ENCODE results near the gene C1orf21.

C1orf21 gene

GRCh38 chr1:184626076-184627006 is 239.5 kb downstream of the C1orf21 start:
- DNase-seq (ENCODE audit: low read depth in 2 of 2), result no peak

DNA sequence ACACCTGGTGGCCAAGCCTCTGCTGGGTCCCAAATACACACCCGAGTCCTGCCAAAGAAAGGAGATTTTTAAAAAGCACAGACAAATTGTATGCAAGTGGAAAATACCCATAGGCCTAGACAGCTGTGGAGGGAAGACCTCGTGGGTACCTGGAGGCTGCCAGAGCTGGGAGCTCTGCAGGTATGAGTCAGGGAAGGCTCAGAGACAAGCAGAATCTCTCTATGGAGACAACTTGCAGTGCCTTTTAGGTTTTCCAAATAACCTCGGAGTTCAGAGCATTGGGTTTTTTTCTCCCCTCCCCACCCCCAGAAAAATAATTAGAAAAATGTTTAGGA is 240.1 kb downstream of the C1orf21 start:
- DNase-seq (ENCODE audit: low read depth in 2 of 2), result no peak

GRCh38 chr1:184629266-184629665 is 242.4 kb downstream of the C1orf21 start:
- DNase-seq (ENCODE audit: low read depth in 2 of 2), result no peak

DNA sequence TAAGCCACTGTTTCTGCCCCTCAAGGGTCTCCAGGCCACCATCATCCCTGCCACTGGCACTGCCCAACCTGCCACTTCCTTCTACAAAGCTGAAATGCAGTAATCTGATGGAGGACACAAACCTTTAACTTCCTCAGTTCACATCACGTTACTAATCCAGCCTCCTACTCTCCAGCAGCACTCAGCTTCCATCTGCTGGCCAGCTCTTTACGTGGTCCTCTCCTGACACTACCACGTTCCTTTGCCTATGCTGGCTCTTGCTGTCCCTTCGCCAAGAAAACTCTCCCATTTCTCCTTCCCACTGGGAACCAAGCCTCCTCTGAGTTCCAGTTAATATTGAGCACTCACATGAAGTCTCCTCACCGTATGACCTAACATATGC is 243.8 kb downstream of the C1orf21 start:
- no peak for DNase-seq (ENCODE audit: low read depth in 2 of 2)

GRCh38 chr1:184632415-184633175 is 245.8 kb downstream of the C1orf21 start:
- DNase-seq (ENCODE audit: low read depth in 2 of 2), result no peak

DNA sequence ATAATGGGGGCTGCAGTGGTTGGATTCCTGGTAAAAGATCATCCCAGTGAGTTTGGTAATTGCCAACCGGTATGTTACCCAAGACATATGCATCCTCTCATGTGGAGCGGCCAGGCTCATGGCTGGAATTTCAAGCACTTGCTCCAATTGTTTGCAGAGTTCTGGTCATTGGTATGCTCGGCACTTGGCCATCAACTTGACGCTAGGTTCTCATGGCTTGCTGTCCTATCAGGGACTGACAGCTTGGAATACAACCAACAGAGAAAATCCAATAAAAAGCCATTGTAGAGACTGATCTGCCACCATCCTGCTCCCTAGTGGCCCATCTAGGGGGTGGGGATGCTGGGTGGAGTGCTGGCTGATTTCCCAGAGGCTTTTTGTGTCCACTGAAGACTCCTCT is 247.0 kb downstream of the C1orf21 start:
- DNase-seq (ENCODE audit: low read depth in 2 of 2), result no peak

DNA sequence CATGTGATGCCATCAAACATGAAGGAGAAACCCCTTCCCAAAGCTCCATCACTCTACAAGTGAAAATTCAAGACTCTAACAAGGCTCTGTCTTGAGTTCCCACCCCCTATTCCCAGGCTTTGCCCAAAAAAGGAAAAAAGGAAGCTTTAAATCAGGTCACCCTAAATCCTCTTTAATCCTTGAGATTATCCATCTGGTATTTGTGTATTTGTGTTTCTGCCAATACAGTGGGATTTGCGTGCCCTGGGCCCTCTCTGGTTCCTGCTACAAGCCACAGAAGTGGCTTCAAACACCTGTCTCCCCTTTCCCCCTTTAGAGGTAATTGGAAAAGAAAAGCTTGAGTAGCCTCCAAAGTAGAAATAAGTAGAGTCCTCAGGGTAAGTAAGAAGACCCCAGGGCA is 247.5 kb downstream of the C1orf21 start:
- no peak for DNase-seq (ENCODE audit: low read depth in 2 of 2)

DNA sequence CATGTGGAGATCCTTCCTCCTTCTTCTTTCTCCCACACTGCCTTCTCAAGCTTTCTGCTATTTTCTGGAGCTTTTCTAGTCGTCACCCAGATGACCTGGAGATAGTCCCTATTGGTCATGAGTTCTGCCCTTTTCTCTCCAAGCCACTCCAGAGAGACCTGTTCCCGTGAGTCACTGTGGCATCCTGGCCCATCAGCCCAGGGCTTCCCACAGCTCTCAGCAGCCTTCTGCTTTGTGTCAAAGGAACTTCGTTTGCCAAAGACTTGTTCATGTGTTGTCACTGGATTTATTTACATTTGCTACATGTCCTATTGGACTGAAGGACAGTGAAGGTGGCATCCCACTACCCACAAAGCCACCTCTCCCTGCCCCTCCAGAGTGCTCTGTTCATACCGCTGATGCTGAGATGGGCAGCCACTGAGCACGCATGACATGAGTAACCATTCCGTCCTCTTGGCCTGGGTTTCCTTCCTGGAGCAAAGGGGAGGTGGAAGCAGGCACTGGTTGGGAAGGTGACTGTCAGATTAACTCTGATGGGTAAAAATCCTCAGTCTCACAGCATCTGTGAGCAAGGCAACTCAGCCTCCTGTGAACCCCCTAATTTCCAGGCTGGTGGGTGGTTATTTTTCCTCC is 248.6 kb downstream of the C1orf21 start:
- DNase-seq (ENCODE audit: low read depth in 2 of 2), result no peak

DNA sequence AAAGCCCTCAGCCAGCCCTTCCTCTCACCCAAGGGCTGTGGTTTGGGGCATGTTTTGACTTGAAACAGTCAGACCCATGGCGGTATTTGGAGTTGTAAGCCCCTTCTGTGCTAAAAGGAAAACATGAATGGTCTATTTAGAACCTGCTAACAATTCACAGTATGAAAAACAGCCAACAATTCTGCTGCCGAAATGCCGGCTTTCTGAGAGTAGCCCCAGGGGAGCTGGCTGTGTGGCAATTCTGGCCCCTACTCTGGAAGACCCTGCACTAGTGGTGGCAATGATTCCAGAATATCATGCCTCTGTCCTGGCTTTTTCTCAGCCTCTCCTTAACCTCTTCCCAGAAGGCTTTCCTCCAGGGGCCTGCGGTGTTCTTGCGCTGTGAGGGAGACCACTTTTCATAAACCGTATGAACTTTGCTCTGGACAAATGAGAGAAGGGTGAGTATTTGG is 249.2 kb downstream of the C1orf21 start:
- DNase-seq (ENCODE audit: low read depth in 2 of 2), result no peak

- DNase-seq (ENCODE audit: low read depth in 2 of 2), result no peak
Measured at GRCh38 chr1:184637664-184638240, 250.9 kb downstream of the C1orf21 start.

- no peak for DNase-seq (ENCODE audit: low read depth in 2 of 2)
Measured at GRCh38 chr1:184639205-184639604, 252.4 kb downstream of the C1orf21 start.

- DNase-seq (ENCODE audit: low read depth in 2 of 2), result no peak
Measured at GRCh38 chr1:184640505-184640904, 253.7 kb downstream of the C1orf21 start.

DNA sequence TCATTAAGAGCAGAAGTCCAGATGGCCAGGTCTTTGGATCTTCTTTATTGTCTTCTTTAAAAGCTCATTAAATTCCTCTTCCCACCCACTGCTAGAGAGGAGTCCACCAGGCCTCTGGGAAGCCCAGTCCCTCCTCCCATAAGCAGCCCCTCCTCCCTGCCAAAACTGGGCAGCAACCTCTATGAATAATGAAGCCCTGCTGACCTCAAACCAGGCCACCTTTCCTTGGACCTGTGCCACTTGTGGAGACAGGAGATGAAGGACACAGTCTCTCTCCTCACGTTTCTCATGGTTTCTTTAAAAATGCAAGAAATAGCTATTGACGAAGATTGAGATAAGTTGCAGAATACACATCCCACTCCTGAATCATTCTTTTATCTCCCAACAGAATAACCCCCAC is 255.1 kb downstream of the C1orf21 start:
- no peak for DNase-seq (ENCODE audit: low read depth in 2 of 2)

GRCh38 chr1:184643661-184644060 is 256.8 kb downstream of the C1orf21 start:
- DNase-seq (ENCODE audit: low read depth in 2 of 2), result no peak

- no peak for DNase-seq (ENCODE audit: low read depth in 2 of 2)
Measured at GRCh38 chr1:184644771-184645170, 257.9 kb downstream of the C1orf21 start.

- DNase-seq (ENCODE audit: low read depth in 2 of 2), result no peak
Measured at GRCh38 chr1:184646178-184646701, 259.4 kb downstream of the C1orf21 start.

GRCh38 chr1:184646824-184647223 is 260.0 kb downstream of the C1orf21 start:
- no peak for DNase-seq (ENCODE audit: low read depth in 2 of 2)

- no peak for DNase-seq (ENCODE audit: low read depth in 2 of 2)
Measured at GRCh38 chr1:184647471-184647870, 260.6 kb downstream of the C1orf21 start.

- no peak for DNase-seq (ENCODE audit: low read depth in 2 of 2)
Measured at GRCh38 chr1:184648160-184648855, 261.5 kb downstream of the C1orf21 start.

DNA sequence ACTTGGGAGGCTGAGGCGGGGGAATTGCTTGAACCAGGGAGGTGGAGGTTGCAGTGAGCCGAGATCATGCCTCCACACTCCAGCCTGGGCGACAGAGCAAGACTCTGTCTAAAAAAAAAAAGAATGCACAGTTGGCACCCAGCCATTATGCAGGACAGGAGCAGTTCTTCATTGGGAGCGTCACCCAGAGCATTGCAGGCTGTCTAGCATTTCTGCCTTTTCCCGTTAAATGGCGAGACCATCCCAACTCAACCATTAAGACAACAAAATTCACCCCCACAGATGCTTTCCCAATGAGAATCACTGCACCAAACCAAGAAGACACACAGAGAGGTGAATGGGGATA is 262.0 kb downstream of the C1orf21 start:
- DNase-seq (ENCODE audit: low read depth in 2 of 2), result no peak

GRCh38 chr1:184649451-184649888 is 262.6 kb downstream of the C1orf21 start:
- no peak for DNase-seq (ENCODE audit: low read depth in 2 of 2)

Data from activated CD4-positive, alpha-beta T cell treated with anti-CD3 and anti-CD28 coated beads for 24 hours (primary cell).